SK-N-SH treated with all-trans-retinoic acid at 6 μM for 48 hours (cell line): Measurements from ENCODE around the gene NEK3.

Experiments
- ATAC-seq: fragments of 200-7000 bp; cut with Tn5 transposase; 3 replicates; pipeline ENCODE4 v1.9.1; 2020; ENCODE audit warnings: mild to moderate bottlenecking, moderate library complexity
- ARNTL ChIP-seq: fragments of 450-650 bp; formaldehyde crosslinking; IDR thresholded peaks from 2 replicates; pipeline ENCODE4 v1.5.0; 2020; ENCODE audit warnings: low read depth, mild to moderate bottlenecking, moderate library complexity, borderline replicate concordance
- BACH2 ChIP-seq: fragments of 250-450 bp; sonication (Bioruptor Pico); IDR thresholded peaks from 2 replicates; pipeline ENCODE4 v1.9.0; 2021; ENCODE audit warnings: mild to moderate bottlenecking, borderline replicate concordance
- CSRNP3 ChIP-seq: fragments of 250-450 bp; sonication (Bioruptor Pico); IDR thresholded peaks from 2 replicates; pipeline ENCODE4 v1.5.1; 2021; ENCODE audit warnings: mild to moderate bottlenecking, moderate library complexity
- ESRRG ChIP-seq: fragments of 250-450 bp; sonication (Bioruptor Pico); IDR thresholded peaks from 2 replicates; pipeline ENCODE4 v1.6.1; 2021; ENCODE audit warnings: mild to moderate bottlenecking
- ISL1 ChIP-seq: fragments of 250-450 bp; sonication (Bioruptor Pico); IDR thresholded peaks from 2 replicates; pipeline ENCODE4 v2.1.2; 2022; ENCODE audit warnings: mild to moderate bottlenecking, moderate library complexity
- OSR1 ChIP-seq: fragments of 250-450 bp; sonication (Bioruptor Pico); IDR thresholded peaks from 2 replicates; pipeline ENCODE4 v1.8.0; 2022; ENCODE audit warnings: moderate library complexity, mild to moderate bottlenecking, inconsistent platforms
- POU6F1 ChIP-seq: fragments of 250-450 bp; sonication (Bioruptor Pico); IDR thresholded peaks from 2 replicates; pipeline ENCODE4 v1.8.0; 2021; ENCODE audit warnings: low read depth, mild to moderate bottlenecking, moderate library complexity, borderline replicate concordance
- PPARA ChIP-seq: fragments of 250-450 bp; sonication (Bioruptor Pico); IDR thresholded peaks from 2 replicates; pipeline ENCODE4 v1.5.0; 2020; ENCODE audit warnings: mild to moderate bottlenecking, borderline replicate concordance
- RARB ChIP-seq: fragments of 250-450 bp; sonication (Bioruptor Pico); IDR thresholded peaks from 2 replicates; pipeline ENCODE4 v1.8.0; 2021; ENCODE audit warnings: mild to moderate bottlenecking, moderate library complexity
- SNAI2 ChIP-seq: fragments of 250-450 bp; sonication (Bioruptor Pico); IDR thresholded peaks from 2 replicates; pipeline ENCODE4 v1.5.0; 2020; ENCODE audit warnings: mild to moderate bottlenecking, moderate library complexity
- TCF4 ChIP-seq: fragments of 250-450 bp; sonication (Bioruptor Pico); IDR thresholded peaks from 2 replicates; pipeline ENCODE4 v1.8.0; 2021; ENCODE audit warnings: mild to moderate bottlenecking, moderate library complexity, borderline replicate concordance
- TOX ChIP-seq: fragments of 250-450 bp; sonication (Bioruptor Pico); IDR thresholded peaks from 2 replicates; pipeline ENCODE4 v1.8.0; 2021; ENCODE audit warnings: mild to moderate bottlenecking, moderate library complexity, borderline replicate concordance
- ZC3H10 ChIP-seq: fragments of 250-450 bp; sonication (Bioruptor Pico); IDR thresholded peaks from 2 replicates; pipeline ENCODE4 v1.5.1; 2021; ENCODE audit warnings: mild to moderate bottlenecking, moderate library complexity
- ZFP30 ChIP-seq: fragments of 450-650 bp; formaldehyde crosslinking; IDR thresholded peaks from 2 replicates; pipeline ENCODE4 v1.5.0; 2022; ENCODE audit warnings: mild to moderate bottlenecking, moderate library complexity
- ZNF565 ChIP-seq: fragments of 450-650 bp; formaldehyde crosslinking; conservative IDR thresholded peaks from 2 replicates; pipeline ENCODE4 v1.5.0; 2020; ENCODE audit warnings: low read depth, mild to moderate bottlenecking, moderate library complexity
- ZNF70 ChIP-seq: fragments of 450-650 bp; formaldehyde crosslinking; IDR thresholded peaks from 2 replicates; pipeline ENCODE4 v1.5.0; 2020; ENCODE audit warnings: mild to moderate bottlenecking, moderate library complexity
- ZNF8 ChIP-seq: fragments of 450-650 bp; formaldehyde crosslinking; IDR thresholded peaks from 2 replicates; pipeline ENCODE4 v1.5.0; 2020; ENCODE audit warnings: mild to moderate bottlenecking, moderate library complexity
- TF ChIP-seq, protein P1 (sequence below): fragments of 250-450 bp; sonication (Bioruptor Pico); IDR thresholded peaks from 2 replicates; pipeline ENCODE4 v1.5.1; 2020; ENCODE audit warnings: low read depth, mild to moderate bottlenecking, moderate library complexity
- TF ChIP-seq, protein P2 (sequence below): fragments of 250-450 bp; sonication (Bioruptor Pico); IDR thresholded peaks from 2 replicates; pipeline ENCODE4 v1.5.0; 2020; ENCODE audit warnings: mild to moderate bottlenecking, moderate library complexity
- TF ChIP-seq, protein P3 (sequence below): fragments of 250-450 bp; sonication (Bioruptor Pico); IDR thresholded peaks from 2 replicates; pipeline ENCODE4 v1.8.0; 2020; ENCODE audit warnings: mild to moderate bottlenecking, moderate library complexity, borderline replicate concordance

Gene NEK3

DNA sequence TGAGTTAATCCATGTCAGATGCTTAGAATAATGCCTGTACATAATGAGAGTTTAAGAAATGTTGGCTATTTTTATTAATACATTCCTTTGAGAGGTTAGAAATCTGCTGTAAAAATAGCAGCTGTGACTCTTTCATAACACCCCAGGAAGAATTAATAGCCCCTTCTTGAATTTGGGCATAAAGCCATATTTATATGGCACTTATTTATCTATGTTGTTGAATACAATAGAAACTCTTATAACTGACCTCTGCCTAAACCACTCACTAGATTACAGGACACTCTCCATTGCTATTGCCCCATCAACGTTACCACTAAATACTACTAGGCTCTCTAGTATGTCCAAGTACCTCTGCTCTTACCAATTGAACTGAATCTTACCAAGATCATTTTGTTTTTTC, 46.8 kb downstream of the NEK3 start:
- no peak for TF ChIP-seq ZNF70
- no peak for TF ChIP-seq TCF4 (CRISPR knock-in tag)
- no peak for TF ChIP-seq ZC3H10 (CRISPR knock-in tag)
- TF ChIP-seq, protein P1, sequence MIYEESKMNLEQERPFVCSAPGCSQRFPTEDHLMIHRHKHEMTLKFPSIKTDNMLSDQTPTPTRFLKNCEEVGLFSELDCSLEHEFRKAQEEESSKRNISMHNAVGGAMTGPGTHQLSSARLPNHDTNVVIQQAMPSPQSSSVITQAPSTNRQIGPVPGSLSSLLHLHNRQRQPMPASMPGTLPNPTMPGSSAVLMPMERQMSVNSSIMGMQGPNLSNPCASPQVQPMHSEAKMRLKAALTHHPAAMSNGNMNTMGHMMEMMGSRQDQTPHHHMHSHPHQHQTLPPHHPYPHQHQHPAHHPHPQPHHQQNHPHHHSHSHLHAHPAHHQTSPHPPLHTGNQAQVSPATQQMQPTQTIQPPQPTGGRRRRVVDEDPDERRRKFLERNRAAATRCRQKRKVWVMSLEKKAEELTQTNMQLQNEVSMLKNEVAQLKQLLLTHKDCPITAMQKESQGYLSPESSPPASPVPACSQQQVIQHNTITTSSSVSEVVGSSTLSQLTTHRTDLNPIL, result no peak
- no peak for TF ChIP-seq TOX (CRISPR knock-in tag)
- no peak for TF ChIP-seq CSRNP3 (CRISPR knock-in tag)
- TF ChIP-seq RARB, result no peak
- TF ChIP-seq ZNF565 (CRISPR knock-in tag), result no peak
- TF ChIP-seq, protein P2, sequence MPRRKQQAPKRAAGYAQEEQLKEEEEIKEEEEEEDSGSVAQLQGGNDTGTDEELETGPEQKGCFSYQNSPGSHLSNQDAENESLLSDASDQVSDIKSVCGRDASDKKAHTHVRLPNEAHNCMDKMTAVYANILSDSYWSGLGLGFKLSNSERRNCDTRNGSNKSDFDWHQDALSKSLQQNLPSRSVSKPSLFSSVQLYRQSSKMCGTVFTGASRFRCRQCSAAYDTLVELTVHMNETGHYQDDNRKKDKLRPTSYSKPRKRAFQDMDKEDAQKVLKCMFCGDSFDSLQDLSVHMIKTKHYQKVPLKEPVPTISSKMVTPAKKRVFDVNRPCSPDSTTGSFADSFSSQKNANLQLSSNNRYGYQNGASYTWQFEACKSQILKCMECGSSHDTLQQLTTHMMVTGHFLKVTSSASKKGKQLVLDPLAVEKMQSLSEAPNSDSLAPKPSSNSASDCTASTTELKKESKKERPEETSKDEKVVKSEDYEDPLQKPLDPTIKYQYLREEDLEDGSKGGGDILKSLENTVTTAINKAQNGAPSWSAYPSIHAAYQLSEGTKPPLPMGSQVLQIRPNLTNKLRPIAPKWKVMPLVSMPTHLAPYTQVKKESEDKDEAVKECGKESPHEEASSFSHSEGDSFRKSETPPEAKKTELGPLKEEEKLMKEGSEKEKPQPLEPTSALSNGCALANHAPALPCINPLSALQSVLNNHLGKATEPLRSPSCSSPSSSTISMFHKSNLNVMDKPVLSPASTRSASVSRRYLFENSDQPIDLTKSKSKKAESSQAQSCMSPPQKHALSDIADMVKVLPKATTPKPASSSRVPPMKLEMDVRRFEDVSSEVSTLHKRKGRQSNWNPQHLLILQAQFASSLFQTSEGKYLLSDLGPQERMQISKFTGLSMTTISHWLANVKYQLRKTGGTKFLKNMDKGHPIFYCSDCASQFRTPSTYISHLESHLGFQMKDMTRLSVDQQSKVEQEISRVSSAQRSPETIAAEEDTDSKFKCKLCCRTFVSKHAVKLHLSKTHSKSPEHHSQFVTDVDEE (CRISPR knock-in tag), result no peak
- no peak for TF ChIP-seq ARNTL
- no peak for ATAC-seq

- ATAC-seq, result no peak
- TF ChIP-seq, protein P3, sequence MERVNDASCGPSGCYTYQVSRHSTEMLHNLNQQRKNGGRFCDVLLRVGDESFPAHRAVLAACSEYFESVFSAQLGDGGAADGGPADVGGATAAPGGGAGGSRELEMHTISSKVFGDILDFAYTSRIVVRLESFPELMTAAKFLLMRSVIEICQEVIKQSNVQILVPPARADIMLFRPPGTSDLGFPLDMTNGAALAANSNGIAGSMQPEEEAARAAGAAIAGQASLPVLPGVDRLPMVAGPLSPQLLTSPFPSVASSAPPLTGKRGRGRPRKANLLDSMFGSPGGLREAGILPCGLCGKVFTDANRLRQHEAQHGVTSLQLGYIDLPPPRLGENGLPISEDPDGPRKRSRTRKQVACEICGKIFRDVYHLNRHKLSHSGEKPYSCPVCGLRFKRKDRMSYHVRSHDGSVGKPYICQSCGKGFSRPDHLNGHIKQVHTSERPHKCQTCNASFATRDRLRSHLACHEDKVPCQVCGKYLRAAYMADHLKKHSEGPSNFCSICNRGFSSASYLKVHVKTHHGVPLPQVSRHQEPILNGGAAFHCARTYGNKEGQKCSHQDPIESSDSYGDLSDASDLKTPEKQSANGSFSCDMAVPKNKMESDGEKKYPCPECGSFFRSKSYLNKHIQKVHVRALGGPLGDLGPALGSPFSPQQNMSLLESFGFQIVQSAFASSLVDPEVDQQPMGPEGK (CRISPR knock-in tag), result no peak
- TF ChIP-seq TCF4 (CRISPR knock-in tag), result no peak
- TF ChIP-seq, protein P1, result no peak
- no peak for TF ChIP-seq PPARA (CRISPR knock-in tag)
- no peak for TF ChIP-seq POU6F1 (CRISPR knock-in tag)
- TF ChIP-seq ISL1, result no peak
- TF ChIP-seq ESRRG, result no peak
- no peak for TF ChIP-seq TOX (CRISPR knock-in tag)
- no peak for TF ChIP-seq ZFP30
- no peak for TF ChIP-seq OSR1
- no peak for TF ChIP-seq ZNF8 (CRISPR knock-in tag)
- TF ChIP-seq RARB, result no peak
- TF ChIP-seq BACH2, result no peak
- TF ChIP-seq SNAI2 (CRISPR knock-in tag), result no peak
- TF ChIP-seq ARNTL, result no peak
- TF ChIP-seq CSRNP3 (CRISPR knock-in tag), result no peak
- TF ChIP-seq ZNF70, result no peak
- TF ChIP-seq, all 23 proteins: peak for 0
Measured at GRCh38 chr13:52109116-52109670, 50.2 kb downstream of the NEK3 start.
